Spleen (tissue), 11 donors: Measurements from ENCODE around the gene MT1A. TPM values are rescaled to one million over a fixed set of nuclear protein-coding genes. Genes with fewer than 3 reads are reported as not detected.

Experiments
- DNase-seq: peaks from one replicate; pipeline ENCODE4 v3.0.0-alpha.2; 2020
- H3K27ac ChIP-seq, 8 donors: fragments of 200-600 bp; sonication (generic) in 7 of 8; 1 replicate in 4 of 8; 2 replicates in 4 of 8; pipeline versions ENCODE4 v1.5.0 to v1.8.0; 2016 to 2021; ENCODE audit warnings: inconsistent platforms in 4 of 8, mild to moderate bottlenecking in 4 of 8, moderate library complexity in 1 of 8
- H3K27me3 ChIP-seq, 7 donors: fragments of 200-600 bp; sonication (generic) in 6 of 7; replicated peaks in 1 of 7; 1 replicate in 4 of 7; 2 replicates in 3 of 7; pipeline versions ENCODE4 v1.5.0 to v1.8.0; 2016 to 2021; ENCODE audit warnings: inconsistent platforms in 3 of 7, mild to moderate bottlenecking in 1 of 7
- H3K36me3 ChIP-seq, 6 donors: fragments of 200-600 bp; sonication (generic) in 5 of 6; 1 replicate in 4 of 6; 2 replicates in 2 of 6; pipeline versions ENCODE4 v1.5.0 to v1.8.0; 2016 to 2021; ENCODE audit warnings: inconsistent platforms in 2 of 6
- H3K4me1 ChIP-seq, 6 donors: fragments of 200-600 bp; sonication (generic) in 5 of 6; 1 replicate in 3 of 6; 2 replicates in 3 of 6; pipeline versions ENCODE4 v1.5.0 to v1.8.0; 2016 to 2021; ENCODE audit warnings: inconsistent platforms in 3 of 6
- H3K4me3 ChIP-seq, 8 donors: fragments of 200-600 bp; sonication (generic) in 7 of 8; 1 replicate in 4 of 8; 2 replicates in 4 of 8; pipeline versions ENCODE4 v1.5.0 to v1.8.0; 2016 to 2021; ENCODE audit warnings: inconsistent platforms in 4 of 8, mild to moderate bottlenecking in 4 of 8, moderate library complexity in 2 of 8
- H3K9me3 ChIP-seq, 8 donors: fragments of 200-600 bp; sonication (generic) in 7 of 8; 1 replicate in 4 of 8; 2 replicates in 4 of 8; pipeline versions ENCODE4 v1.5.0 to v1.8.0; 2016 to 2021; ENCODE audit warnings: inconsistent platforms in 4 of 8
- CTCF ChIP-seq, 11 experiments: fragments of 200-600 bp in 7 of 11; fragments of 450-650 bp in 4 of 11; sonication (generic) in 4 of 11; IDR thresholded peaks in 8 of 11; conservative IDR thresholded peaks in 3 of 11; 1 replicate in 7 of 11; 2 replicates in 4 of 11; pipeline versions ENCODE4 v1.4.0 to v1.8.0; 2016 to 2021; ENCODE audit warnings: antibody characterized with exemption in 11 of 11, inconsistent platforms in 4 of 11, mild to moderate bottlenecking in 1 of 11
- POLR2A ChIP-seq, 3 donors: fragments of 450-650 bp; IDR thresholded peaks; one replicate each; pipeline ENCODE4 v1.5.1; 2017; ENCODE audit warnings: antibody characterized with exemption in 3 of 3, mild to moderate bottlenecking in 1 of 3
- POLR2AphosphoS5 ChIP-seq, 3 donors: sonication (generic); formaldehyde crosslinking; IDR thresholded peaks; one replicate each; pipeline ENCODE4 v1.5.1; 2017; ENCODE audit warnings: antibody characterized with exemption in 3 of 3
- WGBS, 5 donors: extraction: QIAGEN DNeasy Blood & Tissue Kit in 3 of 5; methylation state at CpG; one replicate each; pipeline versions ENCODE4 v1.1.5 to v1.1.7; 2013 to 2018; 5-methylcytosine and 5-hydroxymethylcytosine counted together
- intact Hi-C: fragments of 100-400 bp; cut with DNase I; formaldehyde crosslinking; loops from one replicate; pipeline ENCODE4 v1.15.0; 2023; ENCODE audit warnings: low total_unique reads
- polyA plus RNA-seq, 3 donors: library from polyadenylated mRNA; stranded (reverse); fragments of 200-250 nt; gene quantifications; one replicate each; pipeline ENCODE4 v1.2.1, GENCODE V29; 2013
- total RNA-seq, 7 donors: library from RNA; depleted of rRNA in 3 of 7; stranded (reverse); fragments of >200 nt in 3 of 7; fragmentation: NEBNext Ultra II Directional in 4 of 7; extraction: Animal tissue kit (Norgen Biotek cat#: 25700) in 4 of 7; gene quantifications; one replicate each; pipeline versions ENCODE4 v1.1.0 to v1.2.1, GENCODE V29; 2016 to 2021
- donor health status: healthy with polysubstance abuse.
- donor health status: DM: no; HTN: no; CAD: no; lungs with moderate emphysema.
- donor health status: DM: no; HTN: no; CAD: no.
- donor health status: Bipolar disorder and iron deficiency.
- donor health status: healthy.
- donor health status: DM: no; HTN: no; CAD: no.
- donor health status: DM: yes; HTN: yes; CAD: no.

MT1A gene
- total and polyA plus RNA-seq, 10 donors = 1.1 to 27.3 (median 5.0) TPM; not detected in 4

- Histone ChIP-seq H3K27me3 (peaks cover 3 to 68% (median 11%) of the 10 kb centered on the region in 7 donors), H3K27ac (no peak overlapping the region), H3K4me1 (peaks cover 0 to 14% (median 9%) of the 10 kb centered on the region in 6 donors), H3K9me3 (no peaks in the 10 kb centered on the region), H3K36me3 (no peaks in the 10 kb centered on the region), H3K4me3 (peak overlapping the region in 5 of 8 donors; percentile 16 to 54 (median 18))
- intact Hi-C loops = no loop called here
- 2 to 7% (median 5%) methylated on average over 31 to 32 of the region's 32 CpGs for WGBS, 5 donors
- no peak for TF ChIP-seq POLR2AphosphoS5 (IDR thresholded peaks at IDR 0.05)
- TF ChIP-seq CTCF (IDR thresholded peaks at IDR 0.05 in 8 of 11, conservative IDR thresholded peaks at IDR 0.05 in 3 of 11) = no peak
- no peak for TF ChIP-seq POLR2A (IDR thresholded peaks at IDR 0.05)
- DNase-seq = no peak
Observed at GRCh38 chr16:56675685-56676210, 37.3 kb downstream of the MT1A start.

GRCh38 chr16:56677474-56677873, 39.0 kb downstream of the MT1A start:
- peaks cover 0 to 29% (median 20%) of the 10 kb centered on the region in 6 donors for H3K4me1 ChIP-seq
- no peak for TF ChIP-seq CTCF (IDR thresholded peaks at IDR 0.05 in 8 of 11, conservative IDR thresholded peaks at IDR 0.05 in 3 of 11)
- no peak for TF ChIP-seq POLR2AphosphoS5 (IDR thresholded peaks at IDR 0.05)
- no peak for TF ChIP-seq POLR2A (IDR thresholded peaks at IDR 0.05)
- intact Hi-C loops = no loop called here
- DNase-seq = no peak
- H3K36me3 ChIP-seq = no peaks in the 10 kb centered on the region
- peaks cover 3 to 51% (median 9%) of the 10 kb centered on the region in 7 donors for H3K27me3 ChIP-seq
- H3K27ac ChIP-seq = no peak overlapping the region
- H3K9me3 ChIP-seq = no peaks in the 10 kb centered on the region
- no peak overlapping the region for H3K4me3 ChIP-seq
- 81 to 93% (median 84%) methylated on average over 3 of the region's 3 CpGs for WGBS, 5 donors

- Histone ChIP-seq H3K4me3 (no peak overlapping the region), H3K4me1 (peaks cover 0 to 44% (median 33%) of the 10 kb centered on the region in 6 donors), H3K36me3 (no peaks in the 10 kb centered on the region), H3K27ac (no peak overlapping the region), H3K9me3 (no peaks in the 10 kb centered on the region), H3K27me3 (peaks cover 3 to 34% (median 9%) of the 10 kb centered on the region in 7 donors)
- 84 to 93% (median 91%) methylated on average over 3 of the region's 3 CpGs for WGBS, 5 donors
- no peak for TF ChIP-seq CTCF (IDR thresholded peaks at IDR 0.05 in 8 of 11, conservative IDR thresholded peaks at IDR 0.05 in 3 of 11)
- intact Hi-C loops = no loop called here
- DNase-seq = no peak
Observed at GRCh38 chr16:56679078-56679730, 40.7 kb downstream of the MT1A start.

- Histone ChIP-seq H3K9me3 (no peaks in the 10 kb centered on the region), H3K4me3 (no peak overlapping the region), H3K36me3 (no peaks in the 10 kb centered on the region), H3K27ac (no peak overlapping the region), H3K4me1 (peaks cover 0 to 44% (median 33%) of the 10 kb centered on the region in 6 donors), H3K27me3 (peaks cover 3 to 30% (median 9%) of the 10 kb centered on the region in 7 donors)
- no peak for TF ChIP-seq POLR2A (IDR thresholded peaks at IDR 0.05)
- no peak for TF ChIP-seq CTCF (IDR thresholded peaks at IDR 0.05 in 8 of 11, conservative IDR thresholded peaks at IDR 0.05 in 3 of 11)
- no peak for TF ChIP-seq POLR2AphosphoS5 (IDR thresholded peaks at IDR 0.05)
- WGBS, 5 donors = 79 to 95% (median 86%) methylated on average over 5 to 6 of the region's 6 CpGs
- intact Hi-C loops = loop anchor here (10.0 kb wide), 1 partner anchor 75 kb away; the partner anchor contains the start of gene MT2A
- DNase-seq = no peak
Observed at GRCh38 chr16:56679818-56680217, 41.4 kb downstream of the MT1A start.
